Loucy (cell line): ENCODE measurements around the gene WDR4.

ENCODE experiments used
- H2AFZ ChIP-seq: fragments of 200-600 bp; sonication (generic); 2 replicates; pipeline ENCODE4 v1.6.0; 2016; ENCODE audit warnings: antibody characterized with exemption, mild to moderate bottlenecking, low read length, moderate library complexity
- H3F3A ChIP-seq: fragments of 200-600 bp; 2 replicates; pipeline ENCODE4 v1.6.0; 2016; ENCODE audit warnings: antibody characterized with exemption, low read depth, mild to moderate bottlenecking
- H3K27me3 ChIP-seq: fragments of 200-600 bp; sonication (generic); 2 replicates; pipeline ENCODE4 v1.6.1; 2014; ENCODE audit warnings: low read length, mild to moderate bottlenecking; ENCODE audit not compliant: insufficient read depth, poor library complexity, severe bottlenecking
- H3K36me3 ChIP-seq: fragments of 200-600 bp; sonication (generic); 2 replicates; pipeline ENCODE4 v1.6.1; 2016; ENCODE audit warnings: low read length; ENCODE audit not compliant: insufficient read depth
- H3K4me1 ChIP-seq: fragments of 200-600 bp; sonication (generic); 2 replicates; pipeline ENCODE4 v1.5.1; 2014; ENCODE audit warnings: low read length, mild to moderate bottlenecking; ENCODE audit not compliant: insufficient read depth, poor library complexity, severe bottlenecking
- H3K4me2 ChIP-seq: fragments of 200-600 bp; sonication (generic); 2 replicates; pipeline ENCODE4 v1.6.0; 2014; ENCODE audit warnings: antibody characterized with exemption, low read length, low read depth, mild to moderate bottlenecking; ENCODE audit not compliant: poor library complexity, severe bottlenecking
- H3K4me3 ChIP-seq: fragments of 200-600 bp; sonication (generic); 2 replicates; pipeline ENCODE4 v1.5.1; 2014; ENCODE audit warnings: low read length, mild to moderate bottlenecking, mixed read lengths; ENCODE audit not compliant: poor library complexity, severe bottlenecking
- H3K79me2 ChIP-seq: fragments of 200-600 bp; sonication (generic); 2 replicates; pipeline ENCODE4 v1.6.1; 2014; ENCODE audit warnings: low read length; ENCODE audit not compliant: insufficient read depth
- H3K9ac ChIP-seq: fragments of 200-600 bp; sonication (generic); 2 replicates; pipeline ENCODE4 v1.6.0; 2014; ENCODE audit warnings: mild to moderate bottlenecking, low read depth, low read length, moderate library complexity; ENCODE audit not compliant: poor library complexity, severe bottlenecking
- H3K9me2 ChIP-seq: fragments of 200-600 bp; sonication (generic); replicated peaks from 2 replicates; pipeline ENCODE4 v1.6.1; 2016; ENCODE audit warnings: low read depth, low read length, mixed read lengths
- H3K9me3 ChIP-seq: fragments of 200-600 bp; sonication (generic); 2 replicates; pipeline ENCODE4 v1.6.1; 2014; ENCODE audit warnings: mild to moderate bottlenecking, antibody characterized with exemption, low read length, low read depth; ENCODE audit not compliant: insufficient read depth
- H4K20me1 ChIP-seq: fragments of 200-600 bp; sonication (generic); 2 replicates; pipeline ENCODE4 v1.6.0; 2014; ENCODE audit warnings: antibody characterized with exemption, low read length, mild to moderate bottlenecking; ENCODE audit not compliant: insufficient read depth, poor library complexity, severe bottlenecking
- CTCF ChIP-seq: fragments of 200-600 bp; sonication (generic); conservative IDR thresholded peaks from 2 replicates; pipeline ENCODE4 v1.5.1; 2014; ENCODE audit warnings: mild to moderate bottlenecking, antibody characterized with exemption, low read length
- EZH2phosphoT487 ChIP-seq: fragments of 200-600 bp; IDR thresholded peaks from 2 replicates; pipeline ENCODE4 v1.6.1; 2018; ENCODE audit warnings: antibody characterized with exemption, mild to moderate bottlenecking, moderate library complexity, borderline replicate concordance

The WDR4 gene

GRCh38 chr21:42855937-42856335, 23.4 kb downstream of the WDR4 start:
- Histone ChIP-seq H3K4me3 (no peak overlapping the region), H3K9ac (no peak overlapping the region), H3K9me2 (no peaks in the 10 kb centered on the region), H3K4me1 (no peaks in the 10 kb centered on the region), H3K27me3 (no peaks in the 10 kb centered on the region), H4K20me1 (peaks cover 6% of the 10 kb centered on the region), H3K79me2 (peaks cover 7% of the 10 kb centered on the region; the same call in 1 of the 2 replicates), H2AFZ (no peak overlapping the region), H3K36me3 (peaks cover 97% of the 10 kb centered on the region; the same call in 1 of the 2 replicates), H3K4me2 (no peak overlapping the region), H3F3A (no peaks in the 10 kb centered on the region), H3K9me3 (no peaks in the 10 kb centered on the region)
- no peak for TF ChIP-seq EZH2phosphoT487
- no peak for TF ChIP-seq CTCF

GRCh38 chr21:42855171-42855936, 24.0 kb downstream of the WDR4 start:
- Histone ChIP-seq H4K20me1 (peaks cover 6% of the 10 kb centered on the region), H3K9me3 (no peaks in the 10 kb centered on the region), H3F3A (no peaks in the 10 kb centered on the region), H3K79me2 (peaks cover 7% of the 10 kb centered on the region; the same call in 1 of the 2 replicates), H3K36me3 (peaks cover 96% of the 10 kb centered on the region; the same call in 1 of the 2 replicates), H3K9ac (no peak overlapping the region), H3K4me2 (no peak overlapping the region), H3K4me1 (no peaks in the 10 kb centered on the region), H3K9me2 (no peaks in the 10 kb centered on the region), H3K4me3 (no peak overlapping the region), H3K27me3 (no peaks in the 10 kb centered on the region), H2AFZ (no peak overlapping the region)
- TF ChIP-seq EZH2phosphoT487, result no peak
- TF ChIP-seq CTCF, result no peak

- Histone ChIP-seq H3F3A (no peaks in the 10 kb centered on the region), H3K9me2 (no peaks in the 10 kb centered on the region), H2AFZ (no peak overlapping the region), H3K4me2 (no peak overlapping the region), H3K4me1 (no peaks in the 10 kb centered on the region), H3K9me3 (no peaks in the 10 kb centered on the region), H4K20me1 (peaks cover 6% of the 10 kb centered on the region), H3K27me3 (no peaks in the 10 kb centered on the region), H3K36me3 (peaks cover 96% of the 10 kb centered on the region; the same call in 1 of the 2 replicates), H3K9ac (no peak overlapping the region), H3K79me2 (peaks cover 7% of the 10 kb centered on the region; the same call in 1 of the 2 replicates), H3K4me3 (no peak overlapping the region)
- TF ChIP-seq EZH2phosphoT487 (no peak), CTCF (no peak)
These were observed 24.9 kb downstream of the WDR4 start for GRCh38 chr21:42854246-42855010.
